A673 (cell line): ENCODE data around the gene PIAS1. TPM values are rescaled to one million over a fixed set of nuclear protein-coding genes. Genes with fewer than 3 reads are reported as not detected.

Source experiments
- BruUV-seq: library from RNA; stranded (reverse); fragments of 400-500 nt; replicated peaks from 2 replicates; lab custom pipeline; 2021; lab: Mats Ljungman, UMichigan
- CTCF ChIA-PET: fragments of 300-600 bp; sonication (Branson Sonifier 250); formaldehyde crosslinking; loops from one replicate; lab custom pipeline; 2022; ENCODE audit warnings: antibody characterized with exemption; lab: Charles Lee
- POLR2A ChIA-PET: fragments of 300-600 bp; sonication (Branson Sonifier 250); formaldehyde crosslinking; loops from one replicate; lab custom pipeline; 2022; ENCODE audit warnings: antibody characterized with exemption; ENCODE audit not compliant: low non-redundant PET; lab: Charles Lee
- DNase-seq: peaks from one replicate; pipeline ENCODE4 v3.0.0-alpha.2; 2015; ENCODE audit warnings: low spot score
- H3K27ac ChIP-seq: fragments of 200-600 bp; sonication (generic); 2 replicates; pipeline ENCODE4 v1.5.1; 2016; ENCODE audit warnings: mixed run types, low read depth, mild to moderate bottlenecking, mixed read lengths, antibody characterized with exemption, low read length; ENCODE audit not compliant: poor library complexity, severe bottlenecking
- H3K27me3 ChIP-seq: fragments of 200-600 bp; sonication (generic); replicated peaks from 2 replicates; pipeline ENCODE4 v1.6.1; 2017; ENCODE audit warnings: mixed run types, low read depth, mild to moderate bottlenecking, mixed read lengths, antibody characterized with exemption, low read length; ENCODE audit not compliant: insufficient read depth, poor library complexity
- H3K36me3 ChIP-seq: fragments of 200-600 bp; sonication (generic); 2 replicates; pipeline ENCODE4 v1.6.1; 2016; ENCODE audit warnings: mixed run types, mild to moderate bottlenecking, mixed read lengths, antibody characterized with exemption, low read length; ENCODE audit not compliant: insufficient read depth, poor library complexity, severe bottlenecking
- H3K4me1 ChIP-seq: fragments of 200-600 bp; sonication (generic); 2 replicates; pipeline ENCODE4 v1.6.1; 2017; ENCODE audit warnings: mixed run types, mild to moderate bottlenecking, mixed read lengths, antibody characterized with exemption, low read length; ENCODE audit not compliant: insufficient read depth, poor library complexity, severe bottlenecking
- H3K4me3 ChIP-seq: fragments of 200-600 bp; sonication (generic); 2 replicates; pipeline ENCODE4 v1.5.1; 2016; ENCODE audit warnings: low read depth, mixed run types, mild to moderate bottlenecking, mixed read lengths, low read length; ENCODE audit not compliant: poor library complexity, severe bottlenecking
- H3K9me3 ChIP-seq: fragments of 200-600 bp; sonication (generic); 2 replicates; pipeline ENCODE4 v1.6.1; 2016; ENCODE audit warnings: mixed run types, low read depth, mild to moderate bottlenecking, mixed read lengths, antibody characterized with exemption, low read length; ENCODE audit not compliant: poor library complexity, severe bottlenecking
- EZH2 ChIP-seq: fragments of 200-600 bp; sonication (generic); IDR thresholded peaks from 2 replicates; pipeline ENCODE4 v1.6.1; 2017; ENCODE audit warnings: borderline replicate concordance, low read depth, mild to moderate bottlenecking, mixed read lengths, antibody characterized with exemption, low read length; ENCODE audit not compliant: poor library complexity, severe bottlenecking
- intact Hi-C: fragments of 100-400 bp; cut with micrococcal nuclease; formaldehyde crosslinking; loops from one replicate; pipeline ENCODE4 v1.10.0; 2022; ENCODE audit not compliant: unreplicated experiment
- total RNA-seq: library from RNA; stranded (reverse); gene quantifications from 2 replicates; pipeline ENCODE4 v1.2.3, GENCODE V29; 2021
- TF ChIP-seq, protein P1 (sequence below): fragments of 300-800, 200-600 bp; sonication (generic); conservative IDR thresholded peaks from 2 replicates; pipeline ENCODE4 v1.5.1; 2017; ENCODE audit warnings: low read depth, mild to moderate bottlenecking, antibody characterized with exemption, low read length, moderate library complexity, mixed read lengths

Gene PIAS1
- total RNA-seq, 1 experiment from 2014 or later, result 40.2 TPM

GRCh38 chr15:68196445-68197169 lies 142.5 kb downstream of the PIAS1 start:
- CTCF ChIA-PET, result no interaction called here
- H3K4me3 ChIP-seq, result no peak overlapping the region
- H3K36me3 ChIP-seq, result peaks cover 22% of the 10 kb centered on the region
- H3K27ac ChIP-seq, result no peak overlapping the region
- intact Hi-C loops, result loop anchor here (5.0 kb wide), 1 partner anchor 334 kb away; no protein-coding TSS in a partner anchor
- H3K4me1 ChIP-seq, result peaks cover 16% of the 10 kb centered on the region
- BruUV-seq, result no TSS peak
- POLR2A ChIA-PET, result no interaction called here
- H3K9me3 ChIP-seq, result no peaks in the 10 kb centered on the region
- H3K27me3 ChIP-seq, result no peaks in the 10 kb centered on the region
- no peak for DNase-seq
- TF ChIP-seq, protein P1, sequence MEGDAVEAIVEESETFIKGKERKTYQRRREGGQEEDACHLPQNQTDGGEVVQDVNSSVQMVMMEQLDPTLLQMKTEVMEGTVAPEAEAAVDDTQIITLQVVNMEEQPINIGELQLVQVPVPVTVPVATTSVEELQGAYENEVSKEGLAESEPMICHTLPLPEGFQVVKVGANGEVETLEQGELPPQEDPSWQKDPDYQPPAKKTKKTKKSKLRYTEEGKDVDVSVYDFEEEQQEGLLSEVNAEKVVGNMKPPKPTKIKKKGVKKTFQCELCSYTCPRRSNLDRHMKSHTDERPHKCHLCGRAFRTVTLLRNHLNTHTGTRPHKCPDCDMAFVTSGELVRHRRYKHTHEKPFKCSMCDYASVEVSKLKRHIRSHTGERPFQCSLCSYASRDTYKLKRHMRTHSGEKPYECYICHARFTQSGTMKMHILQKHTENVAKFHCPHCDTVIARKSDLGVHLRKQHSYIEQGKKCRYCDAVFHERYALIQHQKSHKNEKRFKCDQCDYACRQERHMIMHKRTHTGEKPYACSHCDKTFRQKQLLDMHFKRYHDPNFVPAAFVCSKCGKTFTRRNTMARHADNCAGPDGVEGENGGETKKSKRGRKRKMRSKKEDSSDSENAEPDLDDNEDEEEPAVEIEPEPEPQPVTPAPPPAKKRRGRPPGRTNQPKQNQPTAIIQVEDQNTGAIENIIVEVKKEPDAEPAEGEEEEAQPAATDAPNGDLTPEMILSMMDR, result no peak
- TF ChIP-seq EZH2, result no peak

- POLR2A ChIA-PET, result no interaction called here
- intact Hi-C loops, result loop anchor here (5.0 kb wide), 1 partner anchor 335 kb away; no protein-coding TSS in a partner anchor
- CTCF ChIA-PET, result no interaction called here
Measured at GRCh38 chr15:68197170-68197492, 143.0 kb downstream of the PIAS1 start.

DNA sequence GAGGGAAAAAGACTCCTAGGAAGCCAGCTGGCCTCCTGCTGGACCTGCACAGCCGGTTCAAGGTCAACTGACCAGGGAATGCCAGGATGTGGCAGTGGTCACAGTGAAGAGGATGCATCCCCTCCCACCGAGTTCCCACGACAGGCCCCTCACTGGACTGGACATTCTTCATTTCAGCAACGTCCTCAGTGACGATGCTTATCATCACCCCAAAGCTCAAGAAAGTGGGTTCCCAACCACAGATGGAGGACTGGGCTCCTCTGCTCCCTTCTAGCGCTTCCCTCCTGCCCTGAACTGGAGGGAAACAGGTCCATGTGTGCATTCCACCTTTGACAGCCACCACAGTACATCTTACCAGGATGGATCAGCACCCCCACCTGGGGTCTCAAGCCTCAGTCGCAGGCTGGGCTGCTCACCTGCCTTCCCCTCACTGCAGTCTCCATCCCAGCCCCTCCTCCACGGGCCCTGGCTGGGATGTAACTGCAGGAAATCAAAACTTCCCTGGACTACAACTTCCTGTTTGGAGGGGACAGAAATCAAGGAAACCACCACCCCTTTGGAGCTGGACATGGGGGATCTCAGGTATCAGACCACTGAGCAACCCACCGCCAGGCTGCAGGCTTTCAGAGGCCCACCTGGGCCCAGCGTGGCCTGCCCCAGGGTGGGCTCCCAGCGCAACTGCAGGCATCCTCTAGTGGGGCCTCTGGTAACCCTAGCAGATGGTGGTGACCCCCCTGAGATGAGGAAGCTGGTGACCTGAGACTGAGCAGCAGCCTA lies 143.7 kb downstream of the PIAS1 start:
- TF ChIP-seq EZH2, result no peak
- TF ChIP-seq, protein P1, result no peak
- ChIA-PET CTCF (no interaction called here), POLR2A (no interaction called here)
- peaks cover 11% of the 10 kb centered on the region for H3K36me3 ChIP-seq
- H3K9me3 ChIP-seq, result no peaks in the 10 kb centered on the region
- BruUV-seq, result no TSS peak
- H3K27me3 ChIP-seq, result no peaks in the 10 kb centered on the region
- no peak overlapping the region for H3K27ac ChIP-seq
- no peak for DNase-seq
- peaks cover 24% of the 10 kb centered on the region for H3K4me1 ChIP-seq
- H3K4me3 ChIP-seq, result no peak overlapping the region
- intact Hi-C loops, result loop anchor here (5.0 kb wide), 1 partner anchor 336 kb away; no protein-coding TSS in a partner anchor

More at GRCh38 chr15:68197170-68197492, 143.0 kb downstream of the PIAS1 start:
- Histone ChIP-seq H3K4me3 (no peak overlapping the region), H3K4me1 (peaks cover 22% of the 10 kb centered on the region), H3K36me3 (peaks cover 16% of the 10 kb centered on the region), H3K27ac (no peak overlapping the region), H3K9me3 (no peaks in the 10 kb centered on the region), H3K27me3 (no peaks in the 10 kb centered on the region)
- no TSS peak for BruUV-seq
- TF ChIP-seq, protein P1, result no peak
- no peak for TF ChIP-seq EZH2
- no peak for DNase-seq
